IMR-90 (cell line): ENCODE measurements around the gene MDC1. TPM values are rescaled to one million over a fixed set of nuclear protein-coding genes. Genes with fewer than 3 reads are reported as not detected.

Experiments used
- ATAC-seq: fragments of 200-7000 bp; cut with Tn5 transposase; 2 replicates; pipeline ENCODE4 v1.9.1; 2020; ENCODE audit warnings: low read depth, mild to moderate bottlenecking, moderate library complexity
- BruUV-seq: library from RNA; stranded (reverse); fragments of 400-500 nt; replicated peaks from 2 replicates; lab custom pipeline; 2021; lab: Mats Ljungman, UMichigan
- CTCF ChIA-PET: fragments of 300-600 bp; formaldehyde crosslinking; extraction: SDS; loops from one replicate; lab custom pipeline; 2021; ENCODE audit warnings: antibody characterized with exemption; lab: Yijun Ruan, JAX
- POLR2A ChIA-PET: fragments of 300-600 bp; sonication (Branson Sonifier 250); formaldehyde crosslinking; loops from one replicate; lab custom pipeline; 2022; ENCODE audit warnings: antibody characterized with exemption; ENCODE audit not compliant: unreplicated experiment; lab: Charles Lee
- DNase-seq: peaks from one replicate; pipeline ENCODE4 v3.0.0; 2013
- H2AFZ ChIP-seq: replicated peaks from 2 replicates; pipeline ENCODE3; 2013; ENCODE audit warnings: low read length, mild to moderate bottlenecking; ENCODE audit not compliant: poor library complexity
- H2AK5ac ChIP-seq: 2 replicates; pipeline ENCODE4 v1.6.1; 2013; ENCODE audit warnings: low read depth, low read length, inconsistent platforms
- H2AK9ac ChIP-seq: replicated peaks from 2 replicates; pipeline ENCODE3; 2013; ENCODE audit warnings: mild to moderate bottlenecking, low read depth, low read length, moderate library complexity; ENCODE audit not compliant: poor library complexity
- H2BK120ac ChIP-seq: 2 replicates; pipeline ENCODE4 v1.6.1; 2013; ENCODE audit warnings: low read depth, low read length, inconsistent platforms
- H2BK15ac ChIP-seq: 3 replicates; pipeline ENCODE4 v1.6.1; 2013; ENCODE audit warnings: low read depth, low read length, inconsistent platforms
- H2BK20ac ChIP-seq: 2 replicates; pipeline ENCODE4 v1.6.1; 2013; ENCODE audit warnings: low read depth, mild to moderate bottlenecking, inconsistent platforms, low read length, moderate library complexity
- H2BK5ac ChIP-seq: 2 replicates; pipeline ENCODE4 v1.6.1; 2013; ENCODE audit warnings: mild to moderate bottlenecking, low read depth, low read length, inconsistent platforms; ENCODE audit not compliant: poor library complexity, severe bottlenecking
- H3K14ac ChIP-seq: replicated peaks from 2 replicates; pipeline ENCODE4 v1.6.1; 2013; ENCODE audit warnings: low read depth, low read length, inconsistent platforms
- H3K18ac ChIP-seq: 2 replicates; pipeline ENCODE4 v1.6.1; 2013; ENCODE audit warnings: low read depth, low read length, control low read depth
- H3K23ac ChIP-seq: 2 replicates; pipeline ENCODE4 v1.6.1; 2013; ENCODE audit warnings: low read depth, low read length, inconsistent platforms
- H3K27ac ChIP-seq: 2 replicates; pipeline ENCODE4 v1.5.1; 2013; ENCODE audit warnings: mild to moderate bottlenecking, control low read depth, low read length; ENCODE audit not compliant: insufficient read depth
- H3K27me3 ChIP-seq: 2 replicates; pipeline ENCODE4 v1.6.1; 2013; ENCODE audit warnings: low read length; ENCODE audit not compliant: control insufficient read depth, insufficient read depth
- H3K36me3 ChIP-seq: 2 replicates; pipeline ENCODE4 v1.6.1; 2013; ENCODE audit warnings: low read length, mixed read lengths; ENCODE audit not compliant: control insufficient read depth, insufficient read depth
- H3K4ac ChIP-seq: 2 replicates; pipeline ENCODE4 v1.6.1; 2013; ENCODE audit warnings: low read depth, low read length, inconsistent platforms
- H3K4me1 ChIP-seq: 2 replicates; pipeline ENCODE4 v1.6.1; 2013; ENCODE audit warnings: low read length, mixed read lengths; ENCODE audit not compliant: control insufficient read depth, insufficient read depth
- H3K4me2 ChIP-seq: 2 replicates; pipeline ENCODE4 v1.6.1; 2013; ENCODE audit warnings: low read depth, mild to moderate bottlenecking, control low read depth, low read length, moderate library complexity
- H3K4me3 ChIP-seq: 2 replicates; pipeline ENCODE4 v1.5.1; 2013; ENCODE audit warnings: low read depth, mild to moderate bottlenecking, control low read depth, low read length, moderate library complexity; ENCODE audit not compliant: insufficient read depth
- H3K56ac ChIP-seq: 2 replicates; pipeline ENCODE4 v1.6.1; 2013; ENCODE audit warnings: low read length, inconsistent platforms; ENCODE audit not compliant: insufficient read depth; ENCODE audit errors: extremely low read depth
- H3K79me1 ChIP-seq, 2 experiments: 2 replicates each; pipeline ENCODE4 v1.6.1; 2013; ENCODE audit warnings: low read length in 2 of 2, inconsistent platforms in 1 of 2, low read depth in 1 of 2
- H3K9ac ChIP-seq: 2 replicates; pipeline ENCODE4 v1.6.1; 2013; ENCODE audit warnings: low read depth, low read length, control low read depth
- H3K9me1 ChIP-seq: 2 replicates; pipeline ENCODE4 v1.6.1; 2013; ENCODE audit warnings: low read length, inconsistent platforms; ENCODE audit not compliant: insufficient read depth
- H3K9me3 ChIP-seq: 2 replicates; pipeline ENCODE4 v1.6.1; 2013; ENCODE audit warnings: low read length; ENCODE audit not compliant: control insufficient read depth, insufficient read depth
- H4K20me1 ChIP-seq: 2 replicates; pipeline ENCODE4 v1.6.1; 2013; ENCODE audit warnings: low read length, inconsistent platforms; ENCODE audit not compliant: insufficient read depth
- H4K5ac ChIP-seq: 2 replicates; pipeline ENCODE4 v1.6.1; 2013; ENCODE audit warnings: mild to moderate bottlenecking, low read depth, low read length, control low read depth
- H4K8ac ChIP-seq, 2 experiments: 2 replicates each; pipeline ENCODE4 v1.6.1; 2013; ENCODE audit warnings: low read depth in 2 of 2, low read length in 2 of 2, control low read depth in 1 of 2, inconsistent platforms in 1 of 2
- H4K91ac ChIP-seq: 2 replicates; pipeline ENCODE4 v1.6.1; 2013; ENCODE audit warnings: low read depth, low read length, inconsistent platforms; ENCODE audit not compliant: insufficient read depth
- NFE2L2 ChIP-seq: fragments of 150-350 bp; IDR thresholded peaks from 2 replicates; pipeline ENCODE4 v1.6.1; 2016; ENCODE audit warnings: low read depth, mild to moderate bottlenecking, low read length
- POLR2A ChIP-seq: IDR thresholded peaks from 2 replicates; pipeline ENCODE4 v1.6.1; 2012; ENCODE audit warnings: mild to moderate bottlenecking, low read depth, low read length
- WGBS, 2 experiments: methylation state at CpG; one replicate each; pipeline versions ENCODE4 v1.1.5 to v1.1.7; 2013; ENCODE audit warnings: missing lambda C conversion rate in 2 of 2; ENCODE audit not compliant: insufficient read length in 1 of 2; ENCODE audit errors: extremely low coverage in 2 of 2; 5-methylcytosine and 5-hydroxymethylcytosine counted together
- dilution Hi-C: fragments of 300-500 bp; cut with HindIII; formaldehyde crosslinking; loops from one replicate; pipeline ENCODE4 v1.14.3; 2018; ENCODE audit warnings: low sequenced_read_pairs; ENCODE audit not compliant: unreplicated experiment
- in situ Hi-C: fragments of 300-500 bp; cut with MboI; formaldehyde crosslinking; loops from 3 replicates; pipeline ENCODE4 v1.14.3; 2019; ENCODE audit warnings: low sequenced_read_pairs, inconsistent platforms, mixed read lengths
- intact Hi-C: fragments of 100-400 bp; cut with micrococcal nuclease; formaldehyde crosslinking; loops from 2 replicates; pipeline ENCODE4 v1.10.0; 2022
- polyA plus RNA-seq, 3 experiments: library from polyadenylated mRNA; depleted of rRNA; stranded (reverse); fragments of >200 nt; gene quantifications; 2 replicates each; pipeline ENCODE4 v1.2.3, GENCODE V29; 2012; ENCODE audit warnings: low replicate concordance in 1 of 3
- total RNA-seq: library from RNA; depleted of rRNA; stranded (reverse); fragments of >200 nt; gene quantifications from 2 replicates; pipeline ENCODE4 v1.2.3, GENCODE V29; 2012

The MDC1 gene
- total and polyA plus RNA-seq, 2 of the 4 experiments (the other 2 are of a cell fraction) = 4.5 to 12.1 TPM

DNA sequence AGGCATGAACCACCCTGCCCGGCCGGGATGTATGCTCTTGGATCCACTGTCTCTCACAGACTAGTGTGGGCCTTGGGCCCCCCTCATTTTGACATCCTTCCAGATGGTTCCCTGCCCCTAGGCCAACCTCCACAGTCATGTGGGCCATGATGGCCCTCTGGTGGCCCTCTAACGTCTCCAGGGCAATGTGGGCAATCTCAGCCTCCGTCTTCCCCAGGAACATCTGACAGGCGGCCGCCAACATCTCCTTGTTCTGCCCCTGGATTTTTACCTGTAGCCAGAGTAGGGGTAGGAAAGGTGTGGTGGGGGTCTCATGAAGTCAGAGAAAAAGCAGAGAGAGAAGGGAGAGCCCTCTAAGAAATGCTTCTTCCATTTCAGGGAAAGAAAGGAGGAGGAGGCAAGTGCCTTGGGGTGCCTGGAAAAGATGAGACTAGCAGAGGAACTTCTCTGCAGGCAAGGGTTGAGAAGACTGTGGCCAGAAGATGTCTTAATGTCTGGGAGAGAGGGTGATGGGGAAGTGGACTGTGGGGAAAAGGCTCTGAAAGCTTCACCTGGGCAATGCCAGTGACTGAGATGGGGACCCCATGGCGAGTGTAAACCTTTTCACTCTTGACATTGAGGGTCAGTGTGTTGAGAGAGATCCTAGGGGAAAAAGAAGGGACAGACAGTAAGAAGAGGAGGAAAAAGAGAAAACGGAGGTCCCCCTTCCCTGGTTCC is 24.1 kb upstream of the MDC1 start:
- no peaks in the 10 kb centered on the region for H3K27me3 ChIP-seq
- H3K36me3 ChIP-seq = peaks cover 52% of the 10 kb centered on the region
- ATAC-seq = no peak
- CTCF ChIA-PET = no interaction called here
- H4K91ac ChIP-seq = peak overlapping the region; percentile 98
- peaks cover 13% of the 10 kb centered on the region for H3K9me1 ChIP-seq
- H2AK9ac ChIP-seq = peak overlapping the region; percentile 99
- peak overlapping the region; percentile 99 for H3K23ac ChIP-seq
- peak overlapping the region; percentile 92 for H3K4me2 ChIP-seq
- peak overlapping the region; percentile 79 for H4K5ac ChIP-seq
- no TSS peak for BruUV-seq
- dilution Hi-C loops (no loop called here), in situ Hi-C loops (loop anchor here (5.0 kb wide), 3 partner anchors 41 to 336 kb away; no protein-coding TSS in a partner anchor), intact Hi-C loops (loop anchor here (5.0 kb wide), 2 partner anchors 331 to 346 kb away; no protein-coding TSS in a partner anchor)
- peak overlapping the region; percentile 96 for H3K4me3 ChIP-seq
- H2BK15ac ChIP-seq = no peak overlapping the region; the same call in 2 of the 3 replicates
- H4K8ac ChIP-seq = peak overlapping the region; percentile 92 to 98; a peak in 3 of 4 replicates
- H3K9me3 ChIP-seq = no peaks in the 10 kb centered on the region
- H3K4me1 ChIP-seq = peaks cover 15% of the 10 kb centered on the region
- no peak overlapping the region for H2AFZ ChIP-seq
- POLR2A ChIA-PET = interaction anchor here (0.6 to 2.1 kb wide), 4 partner anchors 7 to 41 kb away, joined by 3 to 11 read pairs (median 6); no protein-coding TSS in a partner anchor
- H3K18ac ChIP-seq = no peak overlapping the region; the same call in 1 of the 2 replicates
- TF ChIP-seq NFE2L2 = no peak
- TF ChIP-seq POLR2A = peak; percentile 79
- H3K56ac ChIP-seq = peak overlapping the region; percentile 98; the same call in 1 of the 2 replicates
- peak overlapping the region; percentile 97 for H3K9ac ChIP-seq
- peak overlapping the region; percentile 100 for H3K4ac ChIP-seq
- DNase-seq = peak; percentile 45
- H2BK5ac ChIP-seq = peak overlapping the region; percentile 80
- H4K20me1 ChIP-seq = peaks cover 21% of the 10 kb centered on the region
- H3K14ac ChIP-seq = peak overlapping the region; percentile 100
- no peak overlapping the region for H2BK20ac ChIP-seq
- 100% methylated on average over 2 of the region's 8 CpGs; no CpG with 5 or more reads in 1 of the 2 experiments for WGBS, 2 experiments
- peaks cover 37 to 74% of the 10 kb centered on the region in 2 experiments for H3K79me1 ChIP-seq
- H2AK5ac ChIP-seq = peak overlapping the region; percentile 98
- peak overlapping the region; percentile 97 for H3K27ac ChIP-seq
- H2BK120ac ChIP-seq = peak overlapping the region; percentile 92; the same call in 1 of the 2 replicates
